ENCODE results near the gene VPS33B.

DNA sequence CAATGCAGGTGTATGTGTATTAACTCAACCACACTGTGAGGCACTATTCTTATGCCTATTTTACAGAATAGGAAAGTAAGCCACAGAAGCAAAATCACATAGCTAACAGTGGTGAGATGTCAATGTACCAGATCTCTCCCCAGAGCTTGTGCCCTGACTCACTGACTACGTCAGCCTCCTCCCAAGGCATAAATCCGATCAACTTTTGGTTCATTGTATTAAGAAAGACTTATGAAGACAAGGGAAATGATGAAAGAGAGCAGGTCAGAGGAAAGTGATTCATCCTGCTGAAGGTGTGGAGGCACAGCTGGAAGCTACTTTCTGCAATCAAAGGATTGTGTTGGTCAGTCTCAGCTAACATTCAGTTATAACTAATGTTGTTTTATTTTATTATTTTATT lies 44.6 kb upstream of the VPS33B start:
- TF ChIP-seq, protein P1, sequence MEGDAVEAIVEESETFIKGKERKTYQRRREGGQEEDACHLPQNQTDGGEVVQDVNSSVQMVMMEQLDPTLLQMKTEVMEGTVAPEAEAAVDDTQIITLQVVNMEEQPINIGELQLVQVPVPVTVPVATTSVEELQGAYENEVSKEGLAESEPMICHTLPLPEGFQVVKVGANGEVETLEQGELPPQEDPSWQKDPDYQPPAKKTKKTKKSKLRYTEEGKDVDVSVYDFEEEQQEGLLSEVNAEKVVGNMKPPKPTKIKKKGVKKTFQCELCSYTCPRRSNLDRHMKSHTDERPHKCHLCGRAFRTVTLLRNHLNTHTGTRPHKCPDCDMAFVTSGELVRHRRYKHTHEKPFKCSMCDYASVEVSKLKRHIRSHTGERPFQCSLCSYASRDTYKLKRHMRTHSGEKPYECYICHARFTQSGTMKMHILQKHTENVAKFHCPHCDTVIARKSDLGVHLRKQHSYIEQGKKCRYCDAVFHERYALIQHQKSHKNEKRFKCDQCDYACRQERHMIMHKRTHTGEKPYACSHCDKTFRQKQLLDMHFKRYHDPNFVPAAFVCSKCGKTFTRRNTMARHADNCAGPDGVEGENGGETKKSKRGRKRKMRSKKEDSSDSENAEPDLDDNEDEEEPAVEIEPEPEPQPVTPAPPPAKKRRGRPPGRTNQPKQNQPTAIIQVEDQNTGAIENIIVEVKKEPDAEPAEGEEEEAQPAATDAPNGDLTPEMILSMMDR (IDR thresholded peaks at IDR 0.05): no peak
- TF ChIP-seq POLR2A (IDR thresholded peaks at IDR 0.05): no peak

Data from uterus (tissue), 2 donors.